GM18858 (cell line): ENCODE data around the gene DIP2C.
"Not testable (repeated sequence)": the region's sequence is repeated elsewhere in the genome, so short reads cannot be mapped to it uniquely, and the experiment has no call there.

ENCODE experiments used
- ATAC-seq: cut with Tn5 transposase; IDR thresholded peaks from one replicate; pipeline ENCODE4 v1.9.1; 2021; ENCODE audit not compliant: unreplicated experiment

Gene DIP2C

GRCh38 chr10:369221-369683 is 320.2 kb downstream of the DIP2C start:
- no peak for ATAC-seq

DNA sequence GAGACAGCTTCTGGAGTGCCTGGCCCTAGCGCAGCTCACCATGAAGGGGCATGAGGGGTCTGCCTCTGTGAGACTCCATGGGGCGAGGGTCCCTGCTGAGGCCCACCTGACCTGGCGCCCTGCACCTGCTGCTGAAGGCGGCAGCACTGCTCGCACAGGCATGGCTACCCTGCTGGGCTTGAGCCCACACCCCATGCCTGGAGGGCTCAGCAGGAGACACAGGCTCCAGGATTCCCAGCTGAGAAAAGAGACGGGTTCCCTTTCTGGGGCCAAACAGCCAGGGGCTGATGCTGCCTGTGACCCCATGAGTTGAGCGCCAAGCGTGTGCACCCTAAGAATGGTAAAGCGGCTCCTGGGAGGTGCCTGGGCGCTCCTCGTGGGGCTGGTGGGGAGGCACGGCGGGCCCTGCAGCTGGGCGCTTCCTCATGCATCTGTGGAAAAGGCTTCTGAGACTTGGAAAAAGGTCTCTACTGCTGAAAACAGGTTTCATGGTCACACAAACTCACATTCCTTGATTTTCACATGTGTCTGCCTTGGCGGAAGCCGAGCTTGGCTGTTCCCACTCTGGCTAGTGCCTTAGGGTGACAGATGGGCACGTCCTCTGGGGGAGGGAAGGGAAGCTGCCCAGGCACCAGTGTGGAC is 320.8 kb downstream of the DIP2C start:
- no peak for ATAC-seq

DNA sequence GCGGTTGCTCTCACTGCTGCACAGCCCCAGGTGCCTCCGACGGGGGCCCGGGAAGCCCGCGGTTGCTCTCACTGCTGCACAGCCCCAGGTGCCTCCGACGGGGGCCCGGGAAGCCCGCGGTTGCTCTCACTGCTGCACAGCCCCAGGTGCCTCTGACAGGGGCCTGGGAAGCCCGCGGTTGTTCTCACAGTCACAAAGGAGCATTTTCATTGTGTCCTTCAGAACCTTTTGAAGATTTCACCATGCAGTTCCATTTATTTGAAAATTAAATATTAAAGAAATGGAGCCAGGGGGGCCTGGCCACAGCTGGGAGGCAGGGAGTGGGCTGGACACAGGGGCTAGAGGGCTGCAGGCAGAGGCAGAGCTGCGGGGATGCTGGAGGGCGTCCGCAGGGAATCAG is 321.4 kb downstream of the DIP2C start:
- ATAC-seq: not testable (repeated sequence)

DNA sequence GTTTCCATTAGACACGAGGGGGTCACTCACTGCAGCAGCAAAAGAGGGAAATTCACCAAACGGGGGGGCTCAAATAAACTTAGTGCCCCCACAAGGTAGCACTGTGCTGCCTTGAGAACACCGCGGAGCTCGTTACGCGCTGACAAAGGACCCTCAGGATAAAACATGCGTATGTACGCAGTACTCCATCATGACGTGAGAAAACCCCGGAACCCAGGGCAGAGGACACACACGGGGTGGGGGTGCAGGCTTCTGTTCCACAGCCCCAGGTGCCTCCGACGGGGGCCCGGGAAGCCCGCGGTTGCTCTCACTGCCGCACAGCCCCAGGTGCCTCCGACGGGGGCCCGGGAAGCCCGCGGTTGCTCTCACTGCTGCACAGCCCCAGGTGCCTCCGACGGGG is 321.8 kb downstream of the DIP2C start:
- ATAC-seq: no peak

DNA sequence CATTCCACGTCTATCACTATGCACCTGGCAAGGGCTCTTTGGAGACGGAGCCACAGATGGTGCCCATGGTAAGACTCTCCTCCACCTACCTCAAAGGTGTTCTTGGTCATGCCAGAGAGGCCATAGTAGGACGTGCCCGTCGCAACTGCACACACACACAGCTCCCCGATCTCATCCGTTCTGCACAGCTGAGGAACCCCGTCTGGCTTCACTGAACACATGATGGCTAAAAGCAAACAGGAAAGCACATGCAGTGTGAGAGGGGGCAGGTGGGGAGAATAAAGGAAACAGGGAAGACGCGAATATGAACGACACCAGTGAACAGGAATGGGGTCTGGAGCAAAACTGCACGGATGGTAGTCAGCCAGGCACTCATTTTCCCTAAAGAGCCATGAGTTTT is 323.3 kb downstream of the DIP2C start:
- ATAC-seq: no peak

DNA sequence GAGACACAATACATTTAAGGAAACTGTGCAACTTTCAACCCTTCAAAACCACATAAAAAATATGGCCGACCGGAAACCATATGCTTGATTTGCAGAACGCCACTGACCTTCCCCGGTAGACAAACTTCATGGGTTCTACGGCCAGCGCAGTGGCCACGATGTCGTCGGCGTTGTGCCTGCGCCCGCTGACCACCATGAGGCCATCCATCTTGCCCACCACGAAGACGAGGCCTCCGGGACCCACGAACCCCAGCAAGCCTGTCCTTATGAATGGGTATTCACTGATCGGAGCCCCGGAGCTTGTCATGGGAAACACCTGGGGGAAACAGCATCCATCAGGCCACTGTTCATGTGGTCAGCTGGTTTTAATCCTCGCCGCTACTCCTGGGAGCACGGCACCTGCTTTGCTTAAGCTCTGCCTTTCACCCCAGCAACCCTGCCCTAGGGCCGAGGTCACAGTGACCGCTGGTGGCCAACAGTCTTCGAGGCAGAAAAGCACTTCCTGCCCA is 325.1 kb downstream of the DIP2C start:
- no peak for ATAC-seq

DNA sequence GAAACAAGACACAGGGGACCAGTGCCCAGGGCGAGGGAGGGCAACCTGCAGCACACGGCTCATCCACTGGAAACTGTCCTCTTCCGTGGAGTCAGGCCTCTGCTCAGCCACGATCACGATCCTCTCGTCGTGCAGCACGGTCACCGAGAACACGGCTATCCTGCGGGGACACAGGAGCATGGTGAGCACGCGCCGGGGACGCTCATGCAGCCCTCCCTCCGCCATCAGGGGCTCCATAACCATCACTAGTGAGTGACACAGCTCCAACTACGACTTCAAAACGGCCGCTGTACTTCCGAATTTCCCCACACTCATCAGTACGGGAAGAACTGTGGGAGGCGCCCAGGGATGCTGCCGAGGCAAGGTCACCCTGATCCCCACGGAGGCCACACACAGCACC is 326.3 kb downstream of the DIP2C start:
- ATAC-seq: no peak

- no peak for ATAC-seq
Observed at GRCh38 chr10:361203-362081, 328.0 kb downstream of the DIP2C start.

DNA sequence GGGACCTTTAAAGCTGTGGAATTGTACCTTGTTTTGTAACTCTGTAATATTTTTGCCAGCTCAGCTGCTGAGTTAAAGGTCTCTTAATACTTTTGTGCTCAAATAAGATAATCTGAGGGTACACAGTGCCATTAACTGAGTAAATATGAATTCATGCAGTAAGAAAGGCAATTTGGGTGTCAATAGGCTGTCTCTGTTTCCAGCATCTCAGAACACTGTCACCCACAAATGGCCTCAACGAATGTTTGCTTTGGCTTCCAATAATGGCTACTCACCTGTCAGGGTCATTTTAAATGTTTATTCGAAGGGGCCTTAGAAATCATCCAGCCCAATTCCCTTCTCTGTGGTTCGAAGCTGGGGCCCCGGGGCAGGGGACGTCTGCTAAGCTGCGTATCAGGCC is 328.8 kb downstream of the DIP2C start:
- ATAC-seq: no peak

DNA sequence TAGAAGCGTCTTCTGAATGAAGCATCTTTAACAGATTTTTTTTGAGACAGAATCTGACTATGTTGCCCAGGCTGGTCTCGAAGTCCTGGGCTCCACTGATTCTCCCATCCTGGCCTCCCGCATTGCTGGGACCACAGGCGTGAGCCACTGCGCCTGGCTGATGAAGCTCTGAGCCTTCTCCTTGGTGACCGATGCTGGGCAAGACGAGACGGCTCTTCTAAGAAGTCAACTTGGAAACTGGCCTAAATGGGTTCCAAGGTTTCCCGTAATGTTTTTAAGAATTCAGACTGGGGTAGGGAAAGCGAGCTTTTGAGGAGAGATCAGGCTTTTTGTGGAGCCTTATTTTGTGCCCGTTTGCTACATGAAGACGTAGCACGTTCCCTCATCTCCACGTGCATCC is 329.7 kb downstream of the DIP2C start:
- no peak for ATAC-seq

DNA sequence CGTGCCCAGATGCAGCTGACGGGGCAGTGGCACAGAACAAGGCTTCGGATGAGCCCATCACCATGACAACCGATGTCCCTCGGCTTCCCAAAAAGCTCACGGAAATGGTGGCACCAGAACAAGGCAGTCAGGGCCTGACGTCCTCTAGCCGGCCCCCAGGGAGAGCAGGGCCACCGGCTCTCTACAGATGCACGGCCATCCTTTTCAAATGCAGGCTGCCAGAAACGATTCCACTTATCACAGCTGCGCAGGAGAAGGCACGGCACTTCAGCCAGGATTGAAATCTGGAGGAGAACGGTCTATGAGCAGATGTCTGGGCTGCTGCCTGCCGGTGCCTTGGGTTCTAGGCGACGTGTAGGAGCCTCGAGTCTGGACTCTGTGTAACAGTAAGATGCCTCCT is 330.4 kb downstream of the DIP2C start:
- no peak for ATAC-seq

DNA sequence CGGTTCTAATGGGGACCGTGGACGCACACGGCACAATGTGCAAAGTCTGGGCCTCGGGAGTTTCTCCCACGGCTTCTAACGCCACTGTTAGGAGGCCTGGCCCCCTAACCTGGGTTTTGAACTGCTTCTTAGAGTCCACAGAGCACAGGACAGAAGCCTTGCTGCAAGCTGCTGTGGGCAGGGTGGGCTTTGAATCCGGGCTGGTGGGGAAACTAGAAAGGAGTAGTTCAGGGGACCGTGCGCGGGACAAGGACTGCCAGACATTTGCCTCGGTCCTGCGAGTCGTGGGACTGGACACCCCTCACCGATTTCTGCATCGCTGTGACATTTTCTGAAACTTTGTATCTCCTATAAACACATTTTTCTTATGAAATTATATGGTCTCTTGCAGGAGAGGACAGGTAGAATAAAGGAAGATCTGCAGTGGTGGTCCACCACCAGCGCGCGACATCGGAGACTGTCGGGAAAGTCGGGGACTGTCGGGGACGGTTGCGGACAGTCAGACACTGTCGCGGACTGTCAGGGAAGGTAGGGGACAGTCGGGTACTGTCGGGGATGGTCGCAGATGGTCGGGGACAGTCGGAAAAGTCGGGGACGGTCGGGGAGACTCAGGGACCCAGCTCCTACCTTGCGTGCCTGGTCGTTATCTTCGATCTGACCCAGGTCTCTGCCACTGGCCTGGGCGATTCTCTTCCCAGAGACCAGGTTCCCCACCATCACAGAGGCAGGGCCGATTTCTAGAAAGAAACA is 332.1 kb downstream of the DIP2C start:
- ATAC-seq: no peak

DNA sequence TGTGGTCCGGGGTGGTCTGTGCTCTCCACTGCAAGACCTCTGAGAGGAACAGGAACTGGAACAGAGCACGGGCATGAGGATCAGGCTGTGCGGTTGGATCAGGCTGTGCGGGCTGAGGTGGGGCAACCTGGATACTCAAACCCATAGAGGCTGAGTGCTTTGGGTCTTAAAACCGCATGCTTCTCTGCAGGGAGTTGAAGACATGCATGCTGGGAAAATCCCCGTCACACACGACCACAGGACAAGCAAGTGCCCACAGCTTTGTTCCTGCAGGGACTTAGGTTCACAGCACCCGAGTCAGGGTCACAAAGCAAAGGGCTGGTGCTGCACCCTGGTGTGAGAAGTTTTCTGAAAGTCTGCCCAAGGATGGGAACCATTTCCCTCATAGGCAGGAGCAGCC is 333.0 kb downstream of the DIP2C start:
- ATAC-seq: no peak

DNA sequence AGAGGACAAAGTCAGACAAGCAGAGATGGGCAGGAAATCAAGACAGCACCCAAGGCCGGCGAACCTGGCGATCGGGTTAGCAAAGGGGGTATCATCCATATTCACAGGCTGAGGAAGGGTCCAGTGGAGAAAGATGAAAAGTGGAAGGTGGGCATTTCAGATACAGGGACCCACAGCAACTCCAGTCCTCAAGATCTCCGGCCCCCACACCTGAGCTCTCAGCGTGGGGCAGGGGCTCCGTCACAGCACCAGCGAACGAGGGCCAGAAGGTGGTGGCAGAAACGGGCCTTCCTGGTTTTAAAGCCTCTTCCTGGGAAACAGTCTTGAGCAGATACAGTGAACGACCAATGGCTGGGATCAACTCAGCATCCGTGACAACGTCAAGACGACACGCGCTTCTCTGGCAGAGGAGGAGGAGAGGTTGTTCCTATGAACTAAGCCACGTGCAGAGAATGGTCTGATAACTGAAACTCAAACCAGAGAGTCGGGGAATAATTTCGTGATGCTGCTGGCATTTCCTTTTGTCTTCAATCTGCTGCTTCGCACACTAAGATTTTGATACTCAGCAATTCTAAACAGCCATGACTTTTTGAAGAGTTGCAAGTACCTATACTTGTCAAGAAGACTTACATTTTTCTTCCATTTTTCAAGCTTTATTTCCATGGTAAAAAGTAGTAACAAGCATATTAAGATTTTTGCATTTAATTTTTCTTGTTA is 334.4 kb downstream of the DIP2C start:
- no peak for ATAC-seq

GRCh38 chr10:352476-353235 is 336.8 kb downstream of the DIP2C start:
- ATAC-seq: no peak

GRCh38 chr10:351770-352334 is 337.6 kb downstream of the DIP2C start:
- no peak for ATAC-seq

DNA sequence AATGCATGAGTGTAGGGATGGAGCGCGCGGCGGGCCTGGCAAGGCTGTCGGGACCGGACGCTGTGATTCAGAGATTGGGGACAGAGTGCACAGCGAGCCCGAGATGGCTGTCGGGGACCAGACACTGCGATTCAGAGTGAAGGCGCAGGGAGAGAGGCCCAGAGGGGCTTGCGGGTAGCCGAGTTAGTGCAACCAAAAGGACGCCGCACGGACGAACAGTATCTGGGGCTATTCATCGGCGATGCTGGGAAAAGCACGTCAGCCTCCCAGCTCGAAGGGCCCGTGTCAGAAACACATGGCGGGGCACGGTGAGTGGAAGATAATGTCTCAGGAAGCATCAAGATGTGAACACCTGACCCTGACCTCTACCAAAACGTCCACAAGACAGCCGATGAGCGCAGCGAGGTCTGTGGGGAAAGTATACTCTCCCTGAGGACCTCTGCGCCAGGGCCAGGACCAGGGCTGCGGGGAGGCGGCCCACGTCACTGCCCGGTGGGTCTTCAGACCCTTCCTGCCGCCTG is 338.4 kb downstream of the DIP2C start:
- no peak for ATAC-seq

GRCh38 chr10:349081-349480 is 340.4 kb downstream of the DIP2C start:
- ATAC-seq: no peak

GRCh38 chr10:348456-348855 is 341.0 kb downstream of the DIP2C start:
- no peak for ATAC-seq

DNA sequence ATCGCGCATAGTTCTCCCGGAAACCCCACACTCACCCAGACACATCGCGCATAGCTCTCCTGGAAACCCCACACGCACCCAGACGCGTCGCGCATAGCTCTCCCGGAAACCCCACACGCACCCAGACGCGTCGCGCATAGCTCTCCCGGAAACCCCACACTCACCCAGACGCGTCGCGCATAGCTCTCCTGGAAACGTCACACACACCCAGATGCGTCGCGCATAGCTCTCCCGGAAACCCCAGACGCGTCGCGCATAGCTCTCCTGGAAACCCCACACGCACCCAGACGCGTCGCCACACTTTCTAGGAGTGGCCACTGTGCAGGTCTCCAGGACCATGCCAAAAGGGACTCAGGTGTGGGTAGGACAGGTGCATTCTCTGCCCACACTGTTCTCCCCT is 341.7 kb downstream of the DIP2C start:
- not testable (repeated sequence) for ATAC-seq
